Upper lobe of left lung (tissue), 6 donors: ENCODE measurements around the gene GNRH2. TPM values are rescaled to one million over a fixed set of nuclear protein-coding genes. Genes with fewer than 3 reads are reported as not detected.

Experiments used
- ATAC-seq, 2 donors: fragments of 200-7000 bp; cut with Tn5 transposase; one replicate each; pipeline ENCODE4 v1.9.1; 2022; ENCODE audit warnings: mild to moderate bottlenecking in 2 of 2, moderate library complexity in 2 of 2; ENCODE audit not compliant: low FRiP score in 2 of 2
- DNase-seq, 2 donors: peaks; one replicate each; pipeline ENCODE4 v3.0.0-alpha.2; 2019 to 2020
- H3K27ac ChIP-seq, 4 donors: fragments of 200-600 bp; sonication (generic); one replicate each; pipeline ENCODE4 v1.5.1; 2016 to 2019
- H3K27me3 ChIP-seq, 4 donors: fragments of 200-600 bp; sonication (generic); one replicate each; pipeline ENCODE4 v1.5.1; 2017 to 2019
- H3K36me3 ChIP-seq, 4 donors: fragments of 200-600 bp; sonication (generic); one replicate each; pipeline ENCODE4 v1.5.1; 2016 to 2019
- H3K4me1 ChIP-seq, 4 donors: fragments of 200-600 bp; sonication (generic); one replicate each; pipeline ENCODE4 v1.5.1; 2018 to 2019
- H3K4me3 ChIP-seq, 4 donors: fragments of 200-600 bp; sonication (generic); one replicate each; pipeline ENCODE4 v1.5.1; 2017 to 2019; ENCODE audit warnings: mild to moderate bottlenecking in 2 of 4, moderate library complexity in 1 of 4
- H3K9me3 ChIP-seq, 4 donors: fragments of 200-600 bp; sonication (generic); one replicate each; pipeline ENCODE4 v1.5.1; 2018 to 2019
- CTCF ChIP-seq, 6 experiments: fragments of 450-650 bp in 4 of 6; fragments of 200-600 bp in 2 of 6; sonication (generic) in 2 of 6; IDR thresholded peaks; one replicate each; pipeline ENCODE4 v1.5.1; 2016 to 2019; ENCODE audit warnings: antibody characterized with exemption in 6 of 6
- EP300 ChIP-seq, 4 donors: sonication (generic); formaldehyde crosslinking; IDR thresholded peaks; one replicate each; pipeline ENCODE4 v1.5.1; 2017; ENCODE audit warnings: antibody characterized with exemption in 4 of 4, control low read depth in 2 of 4
- POLR2A ChIP-seq, 4 donors: fragments of 450-650 bp; IDR thresholded peaks; one replicate each; pipeline ENCODE4 v1.5.1; 2016 to 2017; ENCODE audit warnings: antibody characterized with exemption in 4 of 4, mild to moderate bottlenecking in 2 of 4
- POLR2AphosphoS5 ChIP-seq, 2 donors: sonication (generic); formaldehyde crosslinking; IDR thresholded peaks; one replicate each; pipeline ENCODE4 v1.5.1; 2017; ENCODE audit warnings: antibody characterized with exemption in 2 of 2
- WGBS, 2 donors: methylation state at CpG; one replicate each; pipeline ENCODE4 v1.1.5; 2017 to 2018; 5-methylcytosine and 5-hydroxymethylcytosine counted together
- total RNA-seq, 6 donors: library from RNA; depleted of rRNA in 4 of 6; stranded (reverse); fragments of >200 nt in 4 of 6; gene quantifications; one replicate each; pipeline versions ENCODE4 v1.1.0 to v1.2.1, GENCODE V29; 2016 to 2021
- donor health status: DM: no; HTN: no; CAD: no; lungs with moderate emphysema.
- donor health status: DM: no; HTN: yes; CAD: no; lungs with severe emphysema.

Gene GNRH2
- total RNA-seq, 6 donors from 2014 or later = 1.1 TPM; not detected in 5

- 2 to 3% methylated on average over 12 to 15 of the region's 24 CpGs for WGBS, 2 donors
- Histone ChIP-seq H3K4me1 (peaks cover 16 to 36% (median 27%) of the 10 kb centered on the region in 4 donors), H3K27me3 (no peaks in the 10 kb centered on the region), H3K4me3 (peak overlapping the region; percentile 50 to 99 (median 88)), H3K9me3 (no peaks in the 10 kb centered on the region), H3K27ac (peak overlapping the region; percentile 82 to 95 (median 89)), H3K36me3 (peaks cover 0 to 32% (median 19%) of the 10 kb centered on the region in 4 donors)
- no peak for TF ChIP-seq POLR2AphosphoS5 (IDR thresholded peaks at IDR 0.05)
- TF ChIP-seq POLR2A (IDR thresholded peaks at IDR 0.05) = peak in 1 of 4 donors; percentile 22
- ATAC-seq (peak; percentile 73 to 90), DNase-seq (peak in 1 of 2 donors; percentile 85)
Observed at GRCh38 chr20:3045042-3045815, 1.8 kb downstream of the GNRH2 start.

- TF ChIP-seq POLR2A (IDR thresholded peaks at IDR 0.05) (peak in 3 of 4 donors; percentile 22 to 84 (median 69)), CTCF (IDR thresholded peaks at IDR 0.05) (peak in 1 of 6 experiments; percentile 25), POLR2AphosphoS5 (IDR thresholded peaks at IDR 0.05) (peak; percentile 60 to 77), EP300 (IDR thresholded peaks at IDR 0.05) (peak in 1 of 4 donors; percentile 9)
- peak; percentile 94 to 97 for DNase-seq
- Histone ChIP-seq H3K4me1 (peaks cover 16 to 36% (median 27%) of the 10 kb centered on the region in 4 donors), H3K4me3 (peak within 1 kb of the TSS; percentile 50 to 99 (median 88)), H3K27me3 (no peaks in the 10 kb centered on the region), H3K36me3 (peaks cover 0 to 26% (median 18%) of the 10 kb centered on the region in 4 donors), H3K27ac (peak within 1 kb of the TSS; percentile 82 to 95 (median 89)), H3K9me3 (no peaks in the 10 kb centered on the region)
- 0% methylated on average over 6 to 20 of the region's 104 CpGs for WGBS, 2 donors
- peak; percentile 94 to 97 for ATAC-seq
Observed at GRCh38 chr20:3045816-3046676, 2.6 kb downstream of the GNRH2 start, which contains the start of gene MRPS26. Gene MRPS26, plus strand, starts transcription at chr20:3046052. Its CDS starts 17 bp downstream, at chr20:3046069.

DNA sequence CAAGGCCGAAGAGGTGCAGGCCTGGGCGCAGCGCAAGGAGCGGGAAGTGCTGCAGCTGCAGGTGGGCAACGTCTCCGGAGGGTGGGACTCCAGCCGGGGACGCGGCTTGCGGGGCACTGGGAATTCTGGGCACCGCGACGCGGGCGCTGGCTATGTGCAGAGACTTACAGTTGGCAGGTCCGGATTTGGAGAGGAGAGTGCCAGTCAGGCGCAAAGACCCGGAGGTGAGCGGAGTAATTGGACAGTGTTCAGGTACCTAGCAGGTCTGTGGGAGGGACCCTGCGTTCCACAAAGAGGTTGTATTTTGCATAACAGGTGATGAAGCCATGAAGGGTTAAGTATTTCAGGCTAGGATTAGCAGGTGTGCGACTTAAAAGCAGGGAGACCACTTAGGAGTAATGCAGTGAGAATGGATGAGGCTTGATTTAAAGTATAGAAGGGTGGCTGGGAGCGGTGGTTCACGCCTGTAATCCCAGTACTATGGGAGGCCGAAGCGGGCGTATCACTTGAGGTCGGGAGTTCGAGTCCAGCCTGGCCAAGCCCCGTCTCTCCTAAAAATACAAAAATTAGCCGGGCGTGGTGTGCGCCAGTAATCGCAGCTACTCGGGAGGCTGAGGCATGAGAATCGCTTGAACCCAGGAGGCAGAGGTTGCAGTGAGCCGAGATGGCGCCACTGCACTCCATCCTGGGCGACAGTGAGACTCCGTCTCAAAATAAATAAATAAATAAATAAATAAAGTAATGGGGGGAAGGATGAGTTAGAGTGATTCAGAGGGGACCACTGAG is 3.4 kb downstream of the GNRH2 start:
- Histone ChIP-seq H3K9me3 (no peaks in the 10 kb centered on the region), H3K4me1 (peaks cover 16 to 32% (median 23%) of the 10 kb centered on the region in 4 donors), H3K36me3 (peaks cover 0 to 26% (median 18%) of the 10 kb centered on the region in 4 donors), H3K27me3 (no peaks in the 10 kb centered on the region), H3K27ac (peak overlapping the region; percentile 82 to 95 (median 89)), H3K4me3 (peak overlapping the region; percentile 50 to 99 (median 88))
- 45 to 59% methylated on average over 30 to 39 of the region's 39 CpGs for WGBS, 2 donors
- ATAC-seq (no peak), DNase-seq (peak in 1 of 2 donors; percentile 56)
- no peak for TF ChIP-seq POLR2A (IDR thresholded peaks at IDR 0.05)

DNA sequence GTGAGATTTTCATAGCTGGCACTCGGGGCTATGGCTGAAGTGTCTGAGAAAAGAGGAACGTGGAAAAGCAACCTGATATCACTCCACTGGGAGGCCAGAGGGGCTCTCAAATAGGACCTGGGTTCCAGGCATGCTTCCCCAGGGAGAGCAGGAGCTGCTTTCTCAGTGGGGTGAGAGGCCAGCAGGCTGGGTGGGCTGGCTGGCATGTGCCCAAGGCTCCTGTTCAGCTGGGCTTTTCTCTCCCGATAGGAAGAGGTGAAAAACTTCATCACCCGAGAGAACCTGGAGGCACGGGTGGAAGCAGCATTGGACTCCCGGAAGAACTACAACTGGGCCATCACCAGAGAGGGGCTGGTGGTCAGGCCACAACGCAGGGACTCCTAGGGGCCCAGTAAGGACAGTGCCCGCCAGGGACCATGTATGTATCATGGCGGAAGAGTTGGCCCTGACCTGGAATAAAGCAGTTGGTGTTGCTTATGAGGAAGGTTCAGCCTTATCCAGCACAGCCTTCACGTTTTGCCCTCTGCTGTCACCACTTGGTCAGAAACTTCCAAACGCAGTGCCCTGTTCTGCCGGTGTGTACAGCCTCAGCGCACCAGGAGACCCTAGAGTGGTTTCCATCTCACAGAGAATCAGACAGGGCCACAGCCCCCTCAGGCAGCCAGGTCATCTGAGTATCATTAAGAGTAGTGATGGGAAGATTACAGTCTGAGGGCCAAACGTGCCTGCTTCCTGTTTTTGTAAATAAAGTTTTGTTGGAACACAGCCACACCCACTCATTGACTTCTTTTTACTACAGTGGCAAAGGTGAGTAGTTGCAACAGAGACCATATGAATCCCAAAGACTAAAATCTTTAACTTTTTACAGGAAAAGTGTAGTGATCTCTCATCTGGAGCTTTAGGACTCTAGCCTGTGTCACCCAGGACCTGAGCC is 4.3 kb downstream of the GNRH2 start:
- Histone ChIP-seq H3K4me3 (peak overlapping the region in 1 of 4 donors; percentile 98), H3K27ac (no peak overlapping the region), H3K4me1 (peaks cover 16 to 23% (median 18%) of the 10 kb centered on the region in 4 donors), H3K27me3 (no peaks in the 10 kb centered on the region), H3K36me3 (peaks cover 0 to 26% (median 18%) of the 10 kb centered on the region in 4 donors), H3K9me3 (no peaks in the 10 kb centered on the region)
- DNase-seq = no peak
- no peak for ATAC-seq
- WGBS, 2 donors = 85 to 87% methylated on average over 14 of the region's 14 CpGs
- TF ChIP-seq POLR2A (IDR thresholded peaks at IDR 0.05) (no peak), EP300 (IDR thresholded peaks at IDR 0.05) (no peak), CTCF (IDR thresholded peaks at IDR 0.05) (no peak), POLR2AphosphoS5 (IDR thresholded peaks at IDR 0.05) (no peak)
